Smooth muscle cell (in vitro differentiated cells): Measurements from ENCODE around the gene KRTAP16-1. TPM values are rescaled to one million over a fixed set of nuclear protein-coding genes. Genes with fewer than 3 reads are reported as not detected.

Experiments used
- DNase-seq: peaks from one replicate; lab custom pipeline; 2025; ENCODE audit not compliant: unreplicated experiment; lab: John Stamatoyannopoulos, UW
- H2AFZ ChIP-seq: fragments of 200-600 bp; sonication (generic); 2 replicates; pipeline ENCODE4 v1.6.0; 2016; ENCODE audit warnings: antibody characterized with exemption, low read depth, mild to moderate bottlenecking
- H3F3A ChIP-seq: fragments of 200-600 bp; sonication (generic); 2 replicates; pipeline ENCODE4 v1.6.0; 2017; ENCODE audit warnings: antibody characterized with exemption, low read depth
- H3K27ac ChIP-seq: fragments of 200-600 bp; sonication (generic); 2 replicates; pipeline ENCODE4 v1.5.1; 2016; ENCODE audit warnings: low read depth, mild to moderate bottlenecking
- H3K27me3 ChIP-seq: fragments of 200-600 bp; sonication (generic); 2 replicates; pipeline ENCODE4 v1.6.1; 2016; ENCODE audit warnings: low read depth, mild to moderate bottlenecking
- H3K36me3 ChIP-seq: fragments of 200-600 bp; sonication (generic); 2 replicates; pipeline ENCODE4 v1.5.1; 2016; ENCODE audit warnings: low read depth
- H3K4me1 ChIP-seq: fragments of 200-600 bp; sonication (generic); 2 replicates; pipeline ENCODE4 v1.5.1; 2016; ENCODE audit warnings: low read depth
- H3K4me2 ChIP-seq: fragments of 200-600 bp; sonication (generic); 2 replicates; pipeline ENCODE4 v1.6.0; 2016; ENCODE audit warnings: mild to moderate bottlenecking
- H3K4me3 ChIP-seq: fragments of 200-600 bp; sonication (generic); 2 replicates; pipeline ENCODE4 v1.5.1; 2016; ENCODE audit warnings: mild to moderate bottlenecking
- H3K79me2 ChIP-seq: fragments of 200-600 bp; sonication (generic); 2 replicates; pipeline ENCODE4 v1.6.0; 2016; ENCODE audit warnings: low read depth, mild to moderate bottlenecking
- H3K9ac ChIP-seq: fragments of 200-600 bp; sonication (generic); 2 replicates; pipeline ENCODE4 v1.6.0; 2016; ENCODE audit warnings: low read depth
- H3K9me3 ChIP-seq: fragments of 200-600 bp; sonication (generic); replicated peaks from 2 replicates; pipeline ENCODE4 v1.5.1; 2016; ENCODE audit warnings: low read depth
- H4K20me1 ChIP-seq: fragments of 200-600 bp; sonication (generic); 2 replicates; pipeline ENCODE4 v1.6.0; 2016; ENCODE audit warnings: low read depth
- WGBS: methylation state at CpG from one replicate; pipeline ENCODE4 v1.1.7; 2016; ENCODE audit warnings: low lambda C conversion rate; 5-methylcytosine and 5-hydroxymethylcytosine counted together
- polyA plus RNA-seq: library from polyadenylated mRNA; unstranded; fragments of >200 nt; fragmentation: Nextera tagmentation; extraction: Ambion mirVana; gene quantifications from 2 replicates; pipeline ENCODE4 v1.2.1, GENCODE V29; 2016
- total RNA-seq: library from RNA; depleted of rRNA; stranded (reverse); fragments of >200 nt; gene quantifications from 2 replicates; pipeline ENCODE4 v1.2.3, GENCODE V29; 2014
- TF ChIP-seq, protein P1 (sequence below): fragments of 200-600 bp; sonication (generic); IDR thresholded peaks from 2 replicates; pipeline ENCODE4 v1.5.1; 2017; ENCODE audit warnings: borderline replicate concordance, mild to moderate bottlenecking, antibody characterized with exemption; ENCODE audit not compliant: insufficient read depth, poor library complexity, severe bottlenecking

The KRTAP16-1 gene
- total and polyA plus RNA-seq, 2 experiments from 2014 or later = not detected

- Histone ChIP-seq H3K9me3 (no peaks in the 10 kb centered on the region), H3K4me1 (no peaks in the 10 kb centered on the region), H3K36me3 (no peaks in the 10 kb centered on the region), H3K27ac (no peak overlapping the region), H3K9ac (no peak overlapping the region), H3K4me2 (no peak overlapping the region), H2AFZ (no peak overlapping the region), H3F3A (no peaks in the 10 kb centered on the region), H3K79me2 (no peaks in the 10 kb centered on the region), H3K4me3 (no peak overlapping the region), H3K27me3 (no peaks in the 10 kb centered on the region), H4K20me1 (no peaks in the 10 kb centered on the region)
- no peak for DNase-seq
- WGBS = 83% methylated on average over 7 of the region's 7 CpGs
- TF ChIP-seq, protein P1, sequence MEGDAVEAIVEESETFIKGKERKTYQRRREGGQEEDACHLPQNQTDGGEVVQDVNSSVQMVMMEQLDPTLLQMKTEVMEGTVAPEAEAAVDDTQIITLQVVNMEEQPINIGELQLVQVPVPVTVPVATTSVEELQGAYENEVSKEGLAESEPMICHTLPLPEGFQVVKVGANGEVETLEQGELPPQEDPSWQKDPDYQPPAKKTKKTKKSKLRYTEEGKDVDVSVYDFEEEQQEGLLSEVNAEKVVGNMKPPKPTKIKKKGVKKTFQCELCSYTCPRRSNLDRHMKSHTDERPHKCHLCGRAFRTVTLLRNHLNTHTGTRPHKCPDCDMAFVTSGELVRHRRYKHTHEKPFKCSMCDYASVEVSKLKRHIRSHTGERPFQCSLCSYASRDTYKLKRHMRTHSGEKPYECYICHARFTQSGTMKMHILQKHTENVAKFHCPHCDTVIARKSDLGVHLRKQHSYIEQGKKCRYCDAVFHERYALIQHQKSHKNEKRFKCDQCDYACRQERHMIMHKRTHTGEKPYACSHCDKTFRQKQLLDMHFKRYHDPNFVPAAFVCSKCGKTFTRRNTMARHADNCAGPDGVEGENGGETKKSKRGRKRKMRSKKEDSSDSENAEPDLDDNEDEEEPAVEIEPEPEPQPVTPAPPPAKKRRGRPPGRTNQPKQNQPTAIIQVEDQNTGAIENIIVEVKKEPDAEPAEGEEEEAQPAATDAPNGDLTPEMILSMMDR = no peak
Observed at GRCh38 chr17:41340934-41341861, 32.1 kb upstream of the KRTAP16-1 start.

DNA sequence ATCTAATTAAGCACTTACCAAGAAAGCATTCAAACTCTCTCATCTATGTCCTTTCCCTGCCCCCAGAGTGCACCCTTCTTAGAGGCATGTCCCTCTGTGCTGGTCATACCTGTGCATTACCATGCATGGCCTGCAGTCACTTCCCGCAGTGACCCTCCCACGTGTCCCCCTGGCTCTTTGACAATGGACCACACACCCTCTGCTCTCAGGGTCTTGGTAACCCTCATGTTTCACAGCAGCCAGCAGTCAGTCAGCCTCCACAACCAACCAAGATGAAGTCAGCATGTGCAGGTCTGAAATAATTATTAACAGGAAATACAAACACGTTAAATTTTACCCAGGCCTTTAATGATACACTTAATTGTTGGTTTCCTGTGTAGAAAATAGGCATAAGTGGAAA, 31.4 kb upstream of the KRTAP16-1 start:
- Histone ChIP-seq H3K27me3 (no peaks in the 10 kb centered on the region), H3K9me3 (no peaks in the 10 kb centered on the region), H3K4me2 (no peak overlapping the region), H3F3A (no peaks in the 10 kb centered on the region), H3K36me3 (no peaks in the 10 kb centered on the region), H4K20me1 (no peaks in the 10 kb centered on the region), H3K79me2 (no peaks in the 10 kb centered on the region), H3K4me3 (no peak overlapping the region), H2AFZ (no peak overlapping the region), H3K4me1 (no peaks in the 10 kb centered on the region), H3K9ac (no peak overlapping the region), H3K27ac (no peak overlapping the region)
- 73% methylated on average over 3 of the region's 3 CpGs for WGBS
- TF ChIP-seq, protein P1 = no peak
- no peak for DNase-seq

DNA sequence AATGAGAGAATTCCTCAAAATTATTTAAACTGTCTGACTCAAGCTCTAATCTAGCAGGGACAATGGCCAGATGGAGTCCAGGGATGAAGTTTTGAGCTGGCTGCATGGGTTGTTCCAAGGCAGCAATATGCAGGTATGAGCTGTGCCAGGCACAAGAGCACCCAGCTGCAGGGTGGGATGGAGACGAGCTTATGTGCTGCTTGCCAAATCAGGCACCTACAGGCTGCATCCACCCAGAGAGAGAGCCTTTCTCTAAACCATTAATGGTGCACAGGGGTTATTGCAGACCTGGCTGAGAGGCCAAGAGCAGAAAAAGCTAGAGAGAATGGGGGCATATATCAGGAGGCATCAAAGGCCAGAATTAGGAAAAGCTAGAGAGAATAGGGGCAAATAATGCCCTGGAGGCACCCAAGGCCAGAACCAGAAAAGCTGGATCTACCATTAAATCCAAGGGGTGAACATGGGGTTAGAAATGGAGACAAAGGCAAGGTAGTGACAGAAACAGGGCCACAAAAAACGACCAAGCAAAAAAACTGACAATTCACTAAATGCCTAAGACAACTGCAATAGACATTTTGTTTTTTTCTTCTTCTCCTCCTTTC, 30.6 kb upstream of the KRTAP16-1 start:
- Histone ChIP-seq H3K27ac (no peak overlapping the region), H3K9ac (no peak overlapping the region), H4K20me1 (no peaks in the 10 kb centered on the region), H3K4me2 (no peak overlapping the region), H3F3A (no peaks in the 10 kb centered on the region), H3K4me3 (no peak overlapping the region), H3K27me3 (no peaks in the 10 kb centered on the region), H3K79me2 (no peaks in the 10 kb centered on the region), H2AFZ (no peak overlapping the region), H3K9me3 (no peaks in the 10 kb centered on the region), H3K4me1 (no peaks in the 10 kb centered on the region), H3K36me3 (no peaks in the 10 kb centered on the region)
- WGBS = 73% methylated on average over 2 of the region's 2 CpGs
- DNase-seq = no peak
- TF ChIP-seq, protein P1 = no peak
